ENCODE data around the gene KLHL13.
"Not testable (repeated sequence)": the region's sequence is repeated elsewhere in the genome, so short reads cannot be mapped to it uniquely, and the experiment has no call there.

Gene KLHL13

DNA sequence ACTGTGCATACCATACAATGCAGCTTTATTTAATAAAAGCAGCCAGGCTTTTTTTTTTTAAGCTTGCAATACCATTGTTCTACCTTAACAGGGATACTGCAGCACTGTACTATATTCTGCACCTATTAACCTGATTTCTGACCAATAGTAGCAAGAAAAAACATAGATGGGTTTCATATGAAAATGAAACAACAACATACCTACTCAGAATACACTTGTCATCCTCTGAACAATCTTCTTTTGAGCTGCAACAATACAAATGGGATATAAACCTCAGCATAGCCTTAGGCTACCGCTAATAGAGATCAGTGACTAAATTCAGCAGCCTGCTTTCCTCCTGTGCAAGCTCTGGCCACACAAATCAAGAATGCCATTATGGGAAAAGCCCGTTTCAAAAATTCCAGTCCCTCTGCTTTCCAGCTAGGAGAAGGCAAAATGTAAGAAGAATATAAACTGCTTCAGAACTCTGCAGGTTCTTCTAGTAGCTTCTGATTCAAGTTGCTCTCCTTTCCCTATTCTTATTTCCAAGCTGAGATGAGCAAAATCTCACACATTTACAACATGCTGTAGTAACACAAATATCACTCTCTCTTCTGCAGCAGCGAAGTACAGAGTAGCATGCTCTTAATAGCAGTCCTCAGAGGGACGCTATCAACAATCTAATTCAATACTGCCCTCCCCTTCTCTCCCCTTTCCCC is 143.4 kb downstream of the KLHL13 start:
- Histone ChIP-seq H3K4me3 (ENCODE audit: low read depth in 1 of 2, low read length in 2 of 2) (peak overlapping the region; percentile 32 to 45), H3K9ac (ENCODE audit: low read depth in 1 of 2, low read length in 2 of 2) (no peak overlapping the region), H3K4me1 (ENCODE audit: control insufficient read depth in 1 of 2, insufficient read depth in 2 of 2, low read length in 2 of 2) (no peaks in the 10 kb centered on the region), H3K27ac (ENCODE audit: low read depth, low read length) (no peak overlapping the region), H3K9me3 (ENCODE audit: control insufficient read depth in 1 of 2, low read length in 2 of 2) (no peaks in the 10 kb centered on the region), H3K27me3 (ENCODE audit: control insufficient read depth in 1 of 2, insufficient read depth in 2 of 2, low read length in 2 of 2) (no peaks in the 10 kb centered on the region), H3K36me3 (ENCODE audit: control insufficient read depth in 1 of 2, insufficient read depth in 2 of 2, low read length in 2 of 2) (no peaks in the 10 kb centered on the region)

DNA sequence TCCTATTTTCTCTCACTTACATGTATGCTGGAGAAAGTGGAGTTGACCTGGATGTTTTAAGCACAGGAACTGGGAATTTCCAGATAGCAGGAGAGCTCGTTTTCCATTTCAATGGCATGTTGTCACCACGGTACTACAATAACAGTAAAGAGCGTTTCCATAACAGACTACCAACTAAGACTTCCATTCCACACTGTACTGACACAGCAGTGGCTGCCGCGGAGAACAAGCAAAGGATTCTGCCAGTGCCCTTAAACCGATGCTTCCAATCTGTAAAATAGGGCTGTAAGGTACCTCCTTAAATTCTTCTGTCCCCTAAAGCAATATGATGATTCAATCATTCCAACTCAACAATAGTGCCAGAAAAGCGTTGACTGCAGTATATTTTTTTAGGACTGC is 143.9 kb downstream of the KLHL13 start:
- no peak overlapping the region for H3K27ac ChIP-seq (ENCODE audit: low read depth, low read length)
- H3K9ac ChIP-seq (ENCODE audit: low read depth in 1 of 2, low read length in 2 of 2) = no peak overlapping the region
- H3K4me3 ChIP-seq (ENCODE audit: low read depth in 1 of 2, low read length in 2 of 2) = peak overlapping the region; percentile 32 to 45

DNA sequence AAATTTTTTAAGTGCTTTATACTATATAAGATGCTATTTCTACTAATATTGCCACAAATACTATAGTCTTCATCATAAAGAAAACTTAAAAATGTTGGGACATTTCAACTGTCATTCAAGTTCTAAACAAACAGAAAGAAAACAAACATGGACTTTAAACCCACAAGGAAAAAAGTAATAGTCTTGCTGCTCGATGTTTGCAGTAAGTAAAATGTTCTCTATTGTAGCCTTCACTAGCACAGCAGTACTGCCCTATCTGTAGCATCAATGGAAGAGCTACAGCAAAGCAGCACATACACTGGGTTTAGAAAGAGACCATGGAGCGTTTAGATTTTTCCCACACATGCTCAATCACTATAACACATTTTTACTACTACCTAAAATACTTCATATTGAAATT is 146.8 kb downstream of the KLHL13 start:
- Histone ChIP-seq H3K9ac (ENCODE audit: low read depth in 1 of 2, low read length in 2 of 2) (no peak overlapping the region), H3K27ac (ENCODE audit: low read depth, low read length) (no peak overlapping the region), H3K27me3 (ENCODE audit: control insufficient read depth in 1 of 2, insufficient read depth in 2 of 2, low read length in 2 of 2) (no peaks in the 10 kb centered on the region), H3K9me3 (ENCODE audit: control insufficient read depth in 1 of 2, low read length in 2 of 2) (no peaks in the 10 kb centered on the region), H3K36me3 (ENCODE audit: control insufficient read depth in 1 of 2, insufficient read depth in 2 of 2, low read length in 2 of 2) (no peaks in the 10 kb centered on the region), H3K4me3 (ENCODE audit: low read depth in 1 of 2, low read length in 2 of 2) (no peak overlapping the region), H3K4me1 (ENCODE audit: control insufficient read depth in 1 of 2, insufficient read depth in 2 of 2, low read length in 2 of 2) (no peaks in the 10 kb centered on the region)

More for the DNA sequence above, 143.9 kb downstream of the KLHL13 start:
- Histone ChIP-seq H3K36me3 (ENCODE audit: control insufficient read depth in 1 of 2, insufficient read depth in 2 of 2, low read length in 2 of 2) (no peaks in the 10 kb centered on the region), H3K27me3 (ENCODE audit: control insufficient read depth in 1 of 2, insufficient read depth in 2 of 2, low read length in 2 of 2) (no peaks in the 10 kb centered on the region), H3K9me3 (ENCODE audit: control insufficient read depth in 1 of 2, low read length in 2 of 2) (no peaks in the 10 kb centered on the region), H3K4me1 (ENCODE audit: control insufficient read depth in 1 of 2, insufficient read depth in 2 of 2, low read length in 2 of 2) (no peaks in the 10 kb centered on the region)

DNA sequence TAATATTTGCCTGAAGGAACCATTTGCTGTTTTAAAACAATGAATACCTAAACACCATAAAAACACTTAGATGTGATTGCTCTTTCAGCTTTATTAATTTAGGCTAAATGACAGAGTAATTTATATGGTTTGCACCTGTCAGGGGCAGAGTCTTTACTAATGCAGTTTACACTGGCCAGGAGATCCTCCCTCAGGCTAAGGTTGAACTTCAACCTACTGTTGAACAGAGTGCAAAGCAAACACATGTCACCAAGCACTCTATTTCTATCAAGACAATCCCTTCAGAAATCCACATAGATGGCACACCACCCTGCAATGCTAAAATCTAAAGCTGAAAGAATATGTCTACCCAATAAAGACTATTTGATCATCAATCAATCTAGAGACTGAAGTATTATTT is 147.3 kb downstream of the KLHL13 start:
- no peaks in the 10 kb centered on the region for H3K36me3 ChIP-seq (ENCODE audit: control insufficient read depth in 1 of 2, insufficient read depth in 2 of 2, low read length in 2 of 2)
- no peaks in the 10 kb centered on the region for H3K27me3 ChIP-seq (ENCODE audit: control insufficient read depth in 1 of 2, insufficient read depth in 2 of 2, low read length in 2 of 2)
- H3K4me1 ChIP-seq (ENCODE audit: control insufficient read depth in 1 of 2, insufficient read depth in 2 of 2, low read length in 2 of 2) = no peaks in the 10 kb centered on the region
- H3K27ac ChIP-seq (ENCODE audit: low read depth, low read length) = no peak overlapping the region
- H3K4me3 ChIP-seq (ENCODE audit: low read depth in 1 of 2, low read length in 2 of 2) = no peak overlapping the region
- H3K9me3 ChIP-seq (ENCODE audit: control insufficient read depth in 1 of 2, low read length in 2 of 2) = no peaks in the 10 kb centered on the region
- no peak overlapping the region for H3K9ac ChIP-seq (ENCODE audit: low read depth in 1 of 2, low read length in 2 of 2)

DNA sequence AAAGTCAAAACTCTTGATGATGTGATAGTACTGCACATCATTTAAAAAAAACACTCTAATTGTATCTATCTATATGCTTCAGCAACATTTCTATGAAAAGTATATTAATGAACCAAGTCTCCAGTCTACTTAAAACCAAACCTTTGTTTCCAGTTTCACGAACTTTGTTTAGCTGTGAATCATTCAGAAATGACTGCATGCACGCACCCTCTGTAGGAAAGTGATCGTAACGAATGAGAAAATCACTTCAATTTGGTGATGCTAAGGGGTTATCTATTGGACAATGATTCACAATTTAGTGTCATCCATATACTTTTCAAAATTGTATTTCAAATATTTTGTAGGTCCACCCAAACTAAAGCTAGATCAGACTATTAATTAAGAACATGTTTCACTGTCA is 157.6 kb downstream of the KLHL13 start:
- Histone ChIP-seq H3K9ac (ENCODE audit: low read depth in 1 of 2, low read length in 2 of 2) (no peak overlapping the region), H3K27ac (ENCODE audit: low read depth, low read length) (no peak overlapping the region), H3K27me3 (ENCODE audit: control insufficient read depth in 1 of 2, insufficient read depth in 2 of 2, low read length in 2 of 2) (no peaks in the 10 kb centered on the region), H3K4me1 (ENCODE audit: control insufficient read depth in 1 of 2, insufficient read depth in 2 of 2, low read length in 2 of 2) (no peaks in the 10 kb centered on the region), H3K4me3 (ENCODE audit: low read depth in 1 of 2, low read length in 2 of 2) (no peak overlapping the region), H3K36me3 (ENCODE audit: control insufficient read depth in 1 of 2, insufficient read depth in 2 of 2, low read length in 2 of 2) (no peaks in the 10 kb centered on the region), H3K9me3 (ENCODE audit: control insufficient read depth in 1 of 2, low read length in 2 of 2) (no peaks in the 10 kb centered on the region)

DNA sequence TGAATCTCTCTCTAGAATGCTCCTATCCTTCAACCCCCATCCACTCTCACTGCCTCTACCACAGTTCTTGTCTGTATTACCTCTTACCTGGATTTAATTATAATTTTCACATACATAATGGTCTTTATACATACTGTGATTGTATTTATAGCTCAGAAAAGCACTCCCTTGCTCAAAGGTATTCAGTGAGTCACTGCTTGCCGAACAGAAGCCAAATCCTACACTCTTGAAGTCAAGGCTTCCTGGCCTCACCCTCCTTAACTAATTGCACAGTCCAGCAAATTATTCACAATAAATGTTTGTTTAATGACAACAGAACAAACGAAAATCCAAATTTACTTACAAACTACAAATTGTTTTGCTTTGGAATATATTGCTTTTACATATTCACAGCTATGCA is 159.5 kb downstream of the KLHL13 start:
- no peaks in the 10 kb centered on the region for H3K27me3 ChIP-seq (ENCODE audit: control insufficient read depth in 1 of 2, insufficient read depth in 2 of 2, low read length in 2 of 2)
- no peaks in the 10 kb centered on the region for H3K36me3 ChIP-seq (ENCODE audit: control insufficient read depth in 1 of 2, insufficient read depth in 2 of 2, low read length in 2 of 2)
- no peak overlapping the region for H3K9ac ChIP-seq (ENCODE audit: low read depth in 1 of 2, low read length in 2 of 2)
- no peaks in the 10 kb centered on the region for H3K4me1 ChIP-seq (ENCODE audit: control insufficient read depth in 1 of 2, insufficient read depth in 2 of 2, low read length in 2 of 2)
- H3K4me3 ChIP-seq (ENCODE audit: low read depth in 1 of 2, low read length in 2 of 2) = no peak overlapping the region
- no peaks in the 10 kb centered on the region for H3K9me3 ChIP-seq (ENCODE audit: control insufficient read depth in 1 of 2, low read length in 2 of 2)
- no peak overlapping the region for H3K27ac ChIP-seq (ENCODE audit: low read depth, low read length)

DNA sequence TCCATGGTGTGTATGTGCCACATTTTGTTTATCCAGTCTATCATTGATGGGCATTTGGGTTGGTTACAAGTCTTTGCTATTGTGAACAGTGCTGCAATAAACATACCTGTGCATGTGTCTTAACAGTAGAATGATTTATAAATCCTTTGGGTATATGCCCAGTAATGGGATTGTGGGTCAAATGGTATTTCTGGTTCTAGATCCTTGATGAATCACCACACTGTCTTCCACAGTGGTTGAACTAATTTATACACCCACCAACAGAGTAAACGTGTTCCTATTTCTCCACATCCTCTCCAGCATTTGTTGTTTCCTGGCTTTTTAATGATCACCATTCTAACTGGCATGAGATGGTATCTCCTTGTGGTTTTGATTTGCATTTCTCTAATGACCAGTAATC is 177.3 kb downstream of the KLHL13 start:
- not testable (repeated sequence) for H3K27ac ChIP-seq (ENCODE audit: low read depth, low read length); H3K9me3 ChIP-seq (ENCODE audit: control insufficient read depth in 1 of 2, low read length in 2 of 2); H3K27me3 ChIP-seq (ENCODE audit: control insufficient read depth in 1 of 2, insufficient read depth in 2 of 2, low read length in 2 of 2); H3K36me3 ChIP-seq (ENCODE audit: control insufficient read depth in 1 of 2, insufficient read depth in 2 of 2, low read length in 2 of 2); H3K4me3 ChIP-seq (ENCODE audit: low read depth in 1 of 2, low read length in 2 of 2); H3K4me1 ChIP-seq (ENCODE audit: control insufficient read depth in 1 of 2, insufficient read depth in 2 of 2, low read length in 2 of 2); H3K9ac ChIP-seq (ENCODE audit: low read depth in 1 of 2, low read length in 2 of 2)

DNA sequence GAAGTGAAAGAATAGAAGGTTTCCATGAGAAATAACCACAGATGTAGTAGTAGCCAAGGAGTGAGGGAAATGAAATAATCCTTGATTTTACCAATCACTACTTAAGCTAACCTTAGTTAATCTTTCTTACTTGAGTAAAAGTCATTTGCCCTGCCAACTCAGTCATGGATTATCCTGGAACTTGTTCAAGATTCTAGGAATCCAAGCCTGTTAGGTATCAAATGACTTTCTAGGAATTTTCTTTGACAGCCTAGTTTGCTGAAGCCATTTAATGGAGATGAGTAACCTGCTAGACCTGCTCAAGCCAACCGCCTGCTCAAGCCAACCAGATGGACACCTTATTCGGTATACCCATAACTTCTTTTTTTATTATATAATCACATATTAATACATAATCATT is 180.5 kb downstream of the KLHL13 start:
- Histone ChIP-seq H3K4me1 (ENCODE audit: control insufficient read depth in 1 of 2, insufficient read depth in 2 of 2, low read length in 2 of 2) (no peaks in the 10 kb centered on the region), H3K9ac (ENCODE audit: low read depth in 1 of 2, low read length in 2 of 2) (no peak overlapping the region), H3K27ac (ENCODE audit: low read depth, low read length) (no peak overlapping the region), H3K9me3 (ENCODE audit: control insufficient read depth in 1 of 2, low read length in 2 of 2) (no peaks in the 10 kb centered on the region), H3K27me3 (ENCODE audit: control insufficient read depth in 1 of 2, insufficient read depth in 2 of 2, low read length in 2 of 2) (no peaks in the 10 kb centered on the region), H3K36me3 (ENCODE audit: control insufficient read depth in 1 of 2, insufficient read depth in 2 of 2, low read length in 2 of 2) (no peaks in the 10 kb centered on the region), H3K4me3 (ENCODE audit: low read depth in 1 of 2, low read length in 2 of 2) (no peak overlapping the region)

DNA sequence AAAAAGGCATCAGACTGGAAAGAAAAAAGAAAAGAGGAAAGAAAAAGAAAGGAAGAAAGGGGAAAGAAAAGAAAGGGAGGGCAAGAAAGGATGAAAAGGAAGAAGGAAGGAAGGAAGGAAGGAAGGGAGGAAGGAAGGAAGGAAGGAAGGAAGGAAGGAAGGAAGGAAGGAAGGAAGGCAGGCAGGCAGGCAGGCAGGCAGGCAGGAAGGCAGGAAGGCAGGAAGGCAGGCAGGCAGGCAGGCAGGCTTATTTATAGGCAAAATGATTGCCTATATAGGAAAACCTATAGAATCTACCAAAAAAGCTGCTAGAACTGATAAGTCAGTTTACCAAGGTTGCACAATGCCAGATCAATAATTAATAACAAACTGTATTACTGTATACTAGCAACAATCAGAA is 186.5 kb downstream of the KLHL13 start:
- H3K4me1 ChIP-seq (ENCODE audit: control insufficient read depth in 1 of 2, insufficient read depth in 2 of 2, low read length in 2 of 2); H3K9me3 ChIP-seq (ENCODE audit: control insufficient read depth in 1 of 2, low read length in 2 of 2); H3K36me3 ChIP-seq (ENCODE audit: control insufficient read depth in 1 of 2, insufficient read depth in 2 of 2, low read length in 2 of 2); H3K9ac ChIP-seq (ENCODE audit: low read depth in 1 of 2, low read length in 2 of 2); H3K27ac ChIP-seq (ENCODE audit: low read depth, low read length); H3K4me3 ChIP-seq (ENCODE audit: low read depth in 1 of 2, low read length in 2 of 2); H3K27me3 ChIP-seq (ENCODE audit: control insufficient read depth in 1 of 2, insufficient read depth in 2 of 2, low read length in 2 of 2): not testable (repeated sequence)

DNA sequence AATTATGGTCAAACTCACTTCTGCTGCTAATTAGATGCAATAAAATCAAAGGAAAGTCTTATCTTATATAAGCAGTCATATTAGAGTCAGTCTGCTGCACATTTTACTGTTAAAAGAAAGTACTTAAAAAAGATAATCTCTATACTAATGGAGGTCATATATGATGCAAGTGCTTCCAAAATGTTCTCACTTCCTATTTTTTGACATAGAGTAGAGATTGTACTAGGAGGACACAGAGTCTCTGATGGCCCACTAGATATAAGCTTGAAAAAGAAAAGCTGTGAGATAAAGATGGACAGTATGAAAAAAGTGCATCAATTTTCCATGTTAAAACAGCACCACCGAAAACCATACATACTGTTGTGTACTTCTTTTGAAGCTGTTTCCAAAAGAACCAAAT is 196.9 kb downstream of the KLHL13 start:
- Histone ChIP-seq H3K27ac (ENCODE audit: low read depth, low read length) (no peak overlapping the region), H3K9ac (ENCODE audit: low read depth in 1 of 2, low read length in 2 of 2) (no peak overlapping the region), H3K4me3 (ENCODE audit: low read depth in 1 of 2, low read length in 2 of 2) (no peak overlapping the region), H3K36me3 (ENCODE audit: control insufficient read depth in 1 of 2, insufficient read depth in 2 of 2, low read length in 2 of 2) (no peaks in the 10 kb centered on the region), H3K27me3 (ENCODE audit: control insufficient read depth in 1 of 2, insufficient read depth in 2 of 2, low read length in 2 of 2) (no peaks in the 10 kb centered on the region), H3K4me1 (ENCODE audit: control insufficient read depth in 1 of 2, insufficient read depth in 2 of 2, low read length in 2 of 2) (no peaks in the 10 kb centered on the region), H3K9me3 (ENCODE audit: control insufficient read depth in 1 of 2, low read length in 2 of 2) (no peaks in the 10 kb centered on the region)

DNA sequence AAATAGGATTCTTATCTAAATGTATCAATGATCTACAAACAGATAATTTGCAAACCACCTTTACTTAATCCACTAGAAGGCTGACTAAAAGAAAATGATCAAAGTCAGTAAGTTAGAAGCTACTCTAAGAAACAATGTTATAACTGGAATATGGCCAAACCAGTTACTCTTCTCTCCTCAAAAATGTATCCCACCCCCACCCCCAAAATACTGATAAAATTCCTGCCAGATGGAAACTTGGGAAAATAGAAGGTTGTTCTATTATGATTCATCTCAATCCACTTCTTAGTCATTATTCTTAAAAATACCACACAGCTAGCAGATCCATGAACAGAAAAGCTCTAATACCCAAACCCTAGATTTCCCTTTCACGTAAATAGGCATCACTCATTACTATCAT is 206.4 kb downstream of the KLHL13 start:
- H3K9ac ChIP-seq (ENCODE audit: low read depth in 1 of 2, low read length in 2 of 2) = no peak overlapping the region
- no peaks in the 10 kb centered on the region for H3K9me3 ChIP-seq (ENCODE audit: control insufficient read depth in 1 of 2, low read length in 2 of 2)
- H3K4me1 ChIP-seq (ENCODE audit: control insufficient read depth in 1 of 2, insufficient read depth in 2 of 2, low read length in 2 of 2) = no peaks in the 10 kb centered on the region
- H3K27me3 ChIP-seq (ENCODE audit: control insufficient read depth in 1 of 2, insufficient read depth in 2 of 2, low read length in 2 of 2) = no peaks in the 10 kb centered on the region
- no peak overlapping the region for H3K4me3 ChIP-seq (ENCODE audit: low read depth in 1 of 2, low read length in 2 of 2)
- H3K27ac ChIP-seq (ENCODE audit: low read depth, low read length) = no peak overlapping the region
- no peaks in the 10 kb centered on the region for H3K36me3 ChIP-seq (ENCODE audit: control insufficient read depth in 1 of 2, insufficient read depth in 2 of 2, low read length in 2 of 2)

Data from duodenal mucosa (tissue), 2 donors.